HepG2 (cell line): ENCODE results near the gene RAPGEF5. TPM values are rescaled to one million over a fixed set of nuclear protein-coding genes. Genes with fewer than 3 reads are reported as not detected.

Experiments used
- ATAC-seq: fragments of 200-7000 bp; cut with Tn5 transposase; 3 replicates; pipeline ENCODE4 v1.9.1; 2020; ENCODE audit warnings: mild to moderate bottlenecking, moderate library complexity
- BruUV-seq: library from RNA; stranded (reverse); fragments of 400-500 nt; replicated peaks from 2 replicates; lab custom pipeline; 2021; lab: Mats Ljungman, UMichigan
- CTCF ChIA-PET: fragments of 300-600 bp; formaldehyde crosslinking; extraction: SDS; loops from one replicate; lab custom pipeline; 2021; ENCODE audit warnings: low total read pairs, inconsistent platforms, low intra/inter-chr PET ratio; lab: Yijun Ruan, JAX
- POLR2A ChIA-PET: fragments of 350-600 bp; sonication (Branson Sonifier 250); formaldehyde crosslinking; loops from one replicate; lab custom pipeline; 2020; ENCODE audit warnings: antibody characterized with exemption, inconsistent platforms; lab: Yijun Ruan, JAX
- DNase-seq: peaks from one replicate; pipeline ENCODE4 v3.0.0-alpha.2; 2015; ENCODE audit warnings: low spot score
- FAIRE-seq: peaks from 3 replicates; lab custom pipeline; 2011; peaks lifted over from hg19 to GRCh38; lab: Jason Lieb, UNC
- H2AFZ ChIP-seq: one replicate; pipeline ENCODE4 v1.6.1; 2011; ENCODE audit warnings: low read length, inconsistent platforms
- H3K27ac ChIP-seq: fragments of 300-600 bp; 3 replicates; pipeline ENCODE4 v1.8.0; 2011; ENCODE audit warnings: mixed run types, mild to moderate bottlenecking, mixed read lengths, low read length, inconsistent platforms; ENCODE audit not compliant: insufficient read depth; ENCODE audit errors: extremely low read length
- H3K27me3 ChIP-seq, 2 experiments: fragments of 200-600 bp in 1 of 2; 2 replicates in 1 of 2; 3 replicates in 1 of 2; pipeline versions ENCODE4 v1.6.0 to v1.8.0; 2011; ENCODE audit warnings: low read length in 2 of 2, mild to moderate bottlenecking in 2 of 2, moderate library complexity in 2 of 2, inconsistent platforms in 1 of 2; ENCODE audit not compliant: insufficient read depth in 2 of 2, control insufficient read depth in 1 of 2
- H3K36me3 ChIP-seq, 2 experiments: fragments of 200-600 bp in 1 of 2; replicated peaks in 1 of 2; 2 replicates in 1 of 2; 3 replicates in 1 of 2; pipeline versions ENCODE4 v1.5.1 to v1.8.0; 2011; ENCODE audit warnings: low read length in 2 of 2, inconsistent platforms in 1 of 2; ENCODE audit not compliant: insufficient read depth in 2 of 2, control insufficient read depth in 1 of 2
- H3K4me1 ChIP-seq: 2 replicates; pipeline ENCODE4 v1.5.1; 2012; ENCODE audit warnings: low read length, inconsistent platforms; ENCODE audit not compliant: insufficient read depth
- H3K4me2 ChIP-seq: 2 replicates; pipeline ENCODE4 v1.6.0; 2011; ENCODE audit warnings: low read depth, low read length, inconsistent platforms
- H3K4me3 ChIP-seq, 3 experiments: fragments of 200-600 bp in 1 of 3; sonication (generic), shearing (Covaris generic) in 1 of 3; replicated peaks in 1 of 3; 2 replicates each; pipeline ENCODE4 v1.5.1; 2011 to 2016; ENCODE audit warnings: low read length in 3 of 3, inconsistent platforms in 2 of 3, low read depth in 2 of 3, mild to moderate bottlenecking in 2 of 3, control low read depth in 1 of 3, mixed read lengths in 1 of 3; ENCODE audit not compliant: insufficient read depth in 1 of 3
- H3K79me2 ChIP-seq: one replicate; pipeline ENCODE4 v1.6.1; 2011; ENCODE audit warnings: low read length, inconsistent platforms; ENCODE audit not compliant: insufficient read depth
- H3K9ac ChIP-seq: 2 replicates; pipeline ENCODE4 v1.6.0; 2011; ENCODE audit warnings: mild to moderate bottlenecking, low read depth, low read length, inconsistent platforms; ENCODE audit not compliant: insufficient read depth
- H3K9me3 ChIP-seq: 2 replicates; pipeline ENCODE4 v1.5.1; 2012; ENCODE audit warnings: mild to moderate bottlenecking, low read length
- H4K20me1 ChIP-seq: 2 replicates; pipeline ENCODE4 v1.6.0; 2011; ENCODE audit warnings: inconsistent platforms, mild to moderate bottlenecking, low read length, moderate library complexity; ENCODE audit not compliant: insufficient read depth
- DDIT3 ChIP-seq: sonication (generic); formaldehyde crosslinking; IDR thresholded peaks from 2 replicates; pipeline ENCODE4 v1.4.0; 2020; ENCODE audit warnings: mild to moderate bottlenecking, missing genetic modification reagents
- NFAT5 ChIP-seq: sonication (generic); formaldehyde crosslinking; IDR thresholded peaks from 2 replicates; pipeline ENCODE4 v1.4.0; 2020; ENCODE audit warnings: missing genetic modification reagents
- NFATC3 ChIP-seq: sonication (generic); formaldehyde crosslinking; IDR thresholded peaks from 2 replicates; pipeline ENCODE4 v1.5.1; 2020; ENCODE audit warnings: mild to moderate bottlenecking, missing genetic modification reagents
- NFYB ChIP-seq: sonication (generic); formaldehyde crosslinking; IDR thresholded peaks from 2 replicates; pipeline ENCODE4 v1.4.0; 2020; ENCODE audit warnings: missing genetic modification reagents
- NFYC ChIP-seq: IDR thresholded peaks from 2 replicates; pipeline ENCODE4 v1.6.1; 2016; ENCODE audit warnings: missing genetic modification reagents, missing compliant biosample characterization
- NR2F6 ChIP-seq, 2 experiments: IDR thresholded peaks; 2 replicates each; pipeline ENCODE4 v1.6.1; 2016; ENCODE audit warnings: antibody characterized with exemption in 1 of 2, mild to moderate bottlenecking in 1 of 2
- SCMH1 ChIP-seq: sonication (generic); formaldehyde crosslinking; IDR thresholded peaks from 2 replicates; pipeline ENCODE4 v1.9.0; 2021; ENCODE audit warnings: missing genetic modification reagents, mild to moderate bottlenecking, borderline replicate concordance
- ZBTB7A ChIP-seq: sonication (generic); formaldehyde crosslinking; IDR thresholded peaks from 2 replicates; pipeline ENCODE4 v1.8.0; 2022; ENCODE audit warnings: mild to moderate bottlenecking, missing genetic modification reagents
- ZBTB7B ChIP-seq: sonication (generic); formaldehyde crosslinking; IDR thresholded peaks from 2 replicates; pipeline ENCODE4 v1.4.0; 2020; ENCODE audit warnings: missing genetic modification reagents
- ZNF256 ChIP-seq: sonication (generic); formaldehyde crosslinking; conservative IDR thresholded peaks from 2 replicates; pipeline ENCODE4 v1.4.0; 2020; ENCODE audit warnings: missing genetic modification reagents
- ZNF326 ChIP-seq: sonication (generic); formaldehyde crosslinking; IDR thresholded peaks from 2 replicates; pipeline ENCODE4 v1.4.0; 2020; ENCODE audit warnings: missing genetic modification reagents, borderline replicate concordance
- ZNF337 ChIP-seq: sonication (generic); formaldehyde crosslinking; IDR thresholded peaks from 2 replicates; pipeline ENCODE4 v1.5.1; 2020; ENCODE audit warnings: missing genetic modification reagents, low read depth, mild to moderate bottlenecking, borderline replicate concordance
- ZNF737 ChIP-seq: sonication (generic); formaldehyde crosslinking; IDR thresholded peaks from 2 replicates; pipeline ENCODE4 v1.5.0; 2020; ENCODE audit warnings: missing genetic modification reagents, mild to moderate bottlenecking, borderline replicate concordance
- ZNF891 ChIP-seq: sonication (generic); formaldehyde crosslinking; IDR thresholded peaks from 2 replicates; pipeline ENCODE4 v1.5.0; 2020; ENCODE audit warnings: mild to moderate bottlenecking, missing genetic modification reagents
- WGBS: methylation state at CpG from one replicate; pipeline ENCODE4 v1.1.6; 2017; ENCODE audit warnings: low lambda C conversion rate; 5-methylcytosine and 5-hydroxymethylcytosine counted together
- in situ Hi-C: cut with HindIII; loops from 2 replicates; pipeline ENCODE4 v1.10.0; 2017; ENCODE audit warnings: low pct_unique_long_range_greater_than_20kb; ENCODE audit not compliant: extremely low pct_ligation_motif_present
- intact Hi-C: fragments of 100-400 bp; cut with micrococcal nuclease; formaldehyde crosslinking; loops from one replicate; pipeline ENCODE4 v1.10.0; 2022; ENCODE audit not compliant: unreplicated experiment
- polyA plus RNA-seq, 8 experiments: library from polyadenylated mRNA; depleted of rRNA in 3 of 8; stranded (reverse) in 7 of 8; unstranded in 1 of 8; fragments of >200 nt; fragmentation: Illumina TruSeq in 4 of 8; extraction: Trizol in 4 of 8; gene quantifications; 2 replicates each; pipeline versions ENCODE4 v1.2.1 to v1.2.3, GENCODE V29; 2011 to 2016; ENCODE audit warnings: low read depth in 4 of 8, missing spikeins in 1 of 8, mixed read lengths in 1 of 8; ENCODE audit not compliant: insufficient read depth in 1 of 8
- total RNA-seq, 5 experiments: library from RNA; depleted of rRNA; stranded (reverse); fragments of >200 nt; fragmentation: Illumina TruSeq; extraction: Trizol; gene quantifications; 2 replicates each; pipeline ENCODE4 v1.2.3, GENCODE V29; 2016; ENCODE audit warnings: low read depth in 1 of 5
- TF ChIP-seq, protein P1 (sequence below): sonication (generic); formaldehyde crosslinking; IDR thresholded peaks from 2 replicates; pipeline ENCODE4 v1.4.0; 2020; ENCODE audit warnings: mild to moderate bottlenecking, missing genetic modification reagents

Gene RAPGEF5
- total and polyA plus RNA-seq, 2 of the 13 experiments (the other 11 are each of a cell fraction or from before 2014, with no cell fraction given), result 17.1 to 23.4 TPM

- Histone ChIP-seq H2AFZ (no peak overlapping the region), H3K4me3 (no peak overlapping the region), H3K36me3 (peaks cover 24 to 84% of the 10 kb centered on the region in 2 experiments), H4K20me1 (no peaks in the 10 kb centered on the region; the same call in 1 of the 2 replicates), H3K4me1 (no peaks in the 10 kb centered on the region), H3K79me2 (no peaks in the 10 kb centered on the region), H3K27ac (no peak overlapping the region), H3K4me2 (no peak overlapping the region), H3K9ac (no peak overlapping the region), H3K27me3 (no peaks in the 10 kb centered on the region), H3K9me3 (no peaks in the 10 kb centered on the region)
- DNase-seq (no peak), ATAC-seq (no peak), FAIRE-seq (no peak)
- 94% methylated on average over 3 of the region's 3 CpGs for WGBS
- ChIA-PET CTCF (no interaction called here), POLR2A (no interaction called here)
- intact Hi-C loops (no loop called here), in situ Hi-C loops (no loop called here)
- no TSS peak for BruUV-seq
- no peak for TF ChIP-seq DDIT3 (CRISPR knock-in tag)
- TF ChIP-seq NFATC3 (CRISPR knock-in tag), result no peak
- no peak for TF ChIP-seq NFAT5
- TF ChIP-seq NR2F6 (IDR thresholded peaks at IDR 0.05), result no peak
- no peak for TF ChIP-seq NR2F6 (CRISPR knock-in tag; IDR thresholded peaks at IDR 0.05)
- TF ChIP-seq, protein P1, sequence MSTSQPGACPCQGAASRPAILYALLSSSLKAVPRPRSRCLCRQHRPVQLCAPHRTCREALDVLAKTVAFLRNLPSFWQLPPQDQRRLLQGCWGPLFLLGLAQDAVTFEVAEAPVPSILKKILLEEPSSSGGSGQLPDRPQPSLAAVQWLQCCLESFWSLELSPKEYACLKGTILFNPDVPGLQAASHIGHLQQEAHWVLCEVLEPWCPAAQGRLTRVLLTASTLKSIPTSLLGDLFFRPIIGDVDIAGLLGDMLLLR (CRISPR knock-in tag), result no peak
- no peak for TF ChIP-seq NFYB
- TF ChIP-seq SCMH1, result no peak
- no peak for TF ChIP-seq ZBTB7A
- no peak for TF ChIP-seq ZNF891 (CRISPR knock-in tag)
- no peak for TF ChIP-seq ZBTB7B
- TF ChIP-seq ZNF337, result no peak
- no peak for TF ChIP-seq ZNF256
- no peak for TF ChIP-seq NFYC (CRISPR knock-in tag)
- no peak for TF ChIP-seq ZNF326 (CRISPR knock-in tag)
- TF ChIP-seq ZNF737, result no peak
Measured at GRCh38 chr7:22292531-22292930, 64.4 kb downstream of the RAPGEF5 start.
